Activated B cell treated with CpG ODN at 0.5 μM for 24 hours (primary cell): ENCODE data around the gene PTPRR. TPM values are rescaled to one million over a fixed set of nuclear protein-coding genes. Genes with fewer than 3 reads are reported as not detected.

Source experiments
- ATAC-seq: fragments of 200-7000 bp; cut with Tn5 transposase; one replicate; pipeline ENCODE4 v1.10.0; 2021; ENCODE audit warnings: low read depth, mild to moderate bottlenecking, moderate library complexity
- CTCF ChIA-PET: fragments of 350-600 bp; sonication (Branson Sonifier 250); formaldehyde crosslinking; loops from one replicate; lab custom pipeline; 2021; ENCODE audit warnings: antibody characterized with exemption; lab: Charles Lee
- POLR2A ChIA-PET: fragments of 350-600 bp; sonication (Branson Sonifier 250); formaldehyde crosslinking; loops from one replicate; lab custom pipeline; 2021; ENCODE audit warnings: antibody characterized with exemption; lab: Charles Lee
- DNase-seq: peaks from one replicate; pipeline ENCODE4 v3.0.0; 2022
- H3K27ac Mint-ChIP-seq: one replicate; pipeline ENCODE4 v1.8.0; 2020; ENCODE audit warnings: mixed read lengths
- H3K27me3 Mint-ChIP-seq: one replicate; pipeline ENCODE4 v1.8.0; 2021; ENCODE audit warnings: mixed read lengths
- H3K36me3 Mint-ChIP-seq: one replicate; pipeline ENCODE4 v1.8.0; 2021; ENCODE audit warnings: low read depth, mixed read lengths
- H3K4me1 Mint-ChIP-seq: one replicate; pipeline ENCODE4 v1.8.0; 2021; ENCODE audit warnings: mixed read lengths
- H3K4me3 Mint-ChIP-seq: one replicate; pipeline ENCODE4 v1.8.0; 2020; ENCODE audit warnings: mild to moderate bottlenecking, mixed read lengths
- H3K9me3 Mint-ChIP-seq: one replicate; pipeline ENCODE4 v1.8.0; 2020; ENCODE audit warnings: mixed read lengths
- CTCF ChIP-seq: fragments of 200-600 bp; IDR thresholded peaks from one replicate; pipeline ENCODE4 v1.8.0; 2022; ENCODE audit warnings: antibody characterized with exemption, mild to moderate bottlenecking
- intact Hi-C: fragments of 100-400 bp; cut with micrococcal nuclease; formaldehyde crosslinking; loops from one replicate; pipeline ENCODE4 v1.15.1; 2024
- total RNA-seq: library from RNA; stranded (reverse); gene quantifications from 2 replicates; pipeline ENCODE4 v1.2.3, GENCODE V29; 2022

The PTPRR gene
- total RNA-seq, 1 donor from 2014 or later: not detected

GRCh38 chr12:70853326-70853725 lies 67.2 kb downstream of the PTPRR start:
- POLR2A ChIA-PET: no interaction called here
- no peaks in the 10 kb centered on the region for H3K27me3 Mint-ChIP-seq
- no peak for TF ChIP-seq CTCF
- H3K4me1 Mint-ChIP-seq: no peaks in the 10 kb centered on the region
- H3K36me3 Mint-ChIP-seq: no peaks in the 10 kb centered on the region
- H3K27ac Mint-ChIP-seq: no peak overlapping the region
- H3K4me3 Mint-ChIP-seq: no peak overlapping the region
- CTCF ChIA-PET: no interaction called here
- DNase-seq (no peak), ATAC-seq (no peak)
- no peaks in the 10 kb centered on the region for H3K9me3 Mint-ChIP-seq
- intact Hi-C loops: no loop called here

GRCh38 chr12:70852416-70853150 lies 68.0 kb downstream of the PTPRR start:
- Mint-ChIP-seq H3K9me3 (no peaks in the 10 kb centered on the region), H3K4me1 (no peaks in the 10 kb centered on the region), H3K4me3 (no peak overlapping the region), H3K27me3 (no peaks in the 10 kb centered on the region), H3K36me3 (no peaks in the 10 kb centered on the region), H3K27ac (no peak overlapping the region)
- ChIA-PET CTCF (no interaction called here), POLR2A (no interaction called here)
- ATAC-seq (no peak), DNase-seq (no peak)
- TF ChIP-seq CTCF: no peak
- intact Hi-C loops: no loop called here

GRCh38 chr12:70849265-70849960 lies 71.1 kb downstream of the PTPRR start:
- no peak for TF ChIP-seq CTCF
- H3K27ac Mint-ChIP-seq: no peak overlapping the region
- H3K4me3 Mint-ChIP-seq: no peak overlapping the region
- H3K9me3 Mint-ChIP-seq: no peaks in the 10 kb centered on the region
- ChIA-PET POLR2A (no interaction called here), CTCF (no interaction called here)
- no peaks in the 10 kb centered on the region for H3K36me3 Mint-ChIP-seq
- DNase-seq (no peak), ATAC-seq (no peak)
- intact Hi-C loops: no loop called here
- H3K27me3 Mint-ChIP-seq: no peaks in the 10 kb centered on the region
- no peaks in the 10 kb centered on the region for H3K4me1 Mint-ChIP-seq

- CTCF ChIA-PET: no interaction called here
Observed at GRCh38 chr12:70847871-70848270, 72.7 kb downstream of the PTPRR start.

More at GRCh38 chr12:70847871-70848270, 72.7 kb downstream of the PTPRR start:
- no peak overlapping the region for H3K4me3 Mint-ChIP-seq
- intact Hi-C loops: no loop called here
- no peak for ATAC-seq
- no peaks in the 10 kb centered on the region for H3K4me1 Mint-ChIP-seq
- POLR2A ChIA-PET: no interaction called here
- H3K27ac Mint-ChIP-seq: no peak overlapping the region
- TF ChIP-seq CTCF: no peak
- no peak for DNase-seq
- H3K36me3 Mint-ChIP-seq: no peaks in the 10 kb centered on the region
- H3K9me3 Mint-ChIP-seq: no peaks in the 10 kb centered on the region
- no peaks in the 10 kb centered on the region for H3K27me3 Mint-ChIP-seq
